ENCODE measurements around the gene AP4E1. TPM values are rescaled to one million over a fixed set of nuclear protein-coding genes. Genes with fewer than 3 reads are reported as not detected.
"Not testable (repeated sequence)": the region's sequence is repeated elsewhere in the genome, so short reads cannot be mapped to it uniquely, and the experiment has no call there.

AP4E1 gene
- total and polyA plus RNA-seq, 2 of the 4 experiments (the other 2 are of a cell fraction), result 3.1 to 6.8 TPM

- H3K79me1 ChIP-seq (ENCODE audit: low read depth in 1 of 2, low read length in 2 of 2), result peaks cover 9 to 34% of the 10 kb centered on the region in 2 experiments
- intact Hi-C loops (cut with micrococcal nuclease), result no loop called here
- H2AK5ac ChIP-seq (ENCODE audit: low read depth, low read length), result no peak overlapping the region
- H3K18ac ChIP-seq (ENCODE audit: low read depth, low read length), result no peak overlapping the region
- H3K14ac ChIP-seq (replicated peaks; ENCODE audit: low read depth, low read length), result no peak overlapping the region
- no peak overlapping the region for H3K23ac ChIP-seq (ENCODE audit: low read depth, low read length)
- H3K4me3 ChIP-seq (ENCODE audit: insufficient read depth, low read depth, low read length), result no peak overlapping the region
- H2BK120ac ChIP-seq (ENCODE audit: low read depth, low read length), result no peak overlapping the region
- ChIA-PET POLR2A (ENCODE audit: unreplicated experiment) (no interaction called here), CTCF (no interaction called here)
- in situ Hi-C loops (cut with MboI; ENCODE audit: low sequenced_read_pairs), result no loop called here
- no peak overlapping the region for H3K27ac ChIP-seq (ENCODE audit: insufficient read depth, low read length)
- no peak overlapping the region for H4K8ac ChIP-seq (ENCODE audit: low read depth in 2 of 2, low read length in 2 of 2)
- H4K20me1 ChIP-seq (ENCODE audit: insufficient read depth, low read length), result no peaks in the 10 kb centered on the region
- H3K4me2 ChIP-seq (ENCODE audit: low read depth, low read length), result no peak overlapping the region
- H2AFZ ChIP-seq (replicated peaks; ENCODE audit: low read length, poor library complexity), result no peak overlapping the region
- DNase-seq (no peak), ATAC-seq (ENCODE audit: low read depth) (no peak)
- dilution Hi-C loops (cut with HindIII; ENCODE audit: low sequenced_read_pairs, unreplicated experiment), result no loop called here
- no peak overlapping the region for H2AK9ac ChIP-seq (replicated peaks; ENCODE audit: low read depth, low read length, poor library complexity)
- no peak overlapping the region for H2BK20ac ChIP-seq (ENCODE audit: low read depth, low read length)
- H3K9me3 ChIP-seq (ENCODE audit: control insufficient read depth, insufficient read depth, low read length), result no peaks in the 10 kb centered on the region
- peaks cover 22% of the 10 kb centered on the region for H3K36me3 ChIP-seq (ENCODE audit: control insufficient read depth, insufficient read depth, low read length)
- no peak overlapping the region for H4K5ac ChIP-seq (ENCODE audit: low read depth, low read length)
- H3K9ac ChIP-seq (ENCODE audit: low read depth, low read length), result no peak overlapping the region
- no CpG with 5 or more reads among the region's 4 CpGs for WGBS, 2 experiments (ENCODE audit: extremely low coverage in 2 of 2, insufficient read length in 1 of 2)
- H3K4me1 ChIP-seq (ENCODE audit: control insufficient read depth, insufficient read depth, low read length), result no peaks in the 10 kb centered on the region
- TF ChIP-seq BHLHE40 (IDR thresholded peaks at IDR 0.05; ENCODE audit: low read depth, low read length), result no peak
- H2BK15ac ChIP-seq (ENCODE audit: low read depth, low read length), result no peak overlapping the region
- 0 out of 2 replicates have a peak, but pooled peaks cover 3% of the 10 kb centered on the region for H3K9me1 ChIP-seq (ENCODE audit: insufficient read depth, low read length)
- no peak overlapping the region for H3K56ac ChIP-seq (ENCODE audit: extremely low read depth, insufficient read depth, low read length)
- no peak overlapping the region for H4K91ac ChIP-seq (ENCODE audit: insufficient read depth, low read depth, low read length)
- no peak overlapping the region for H2BK5ac ChIP-seq (ENCODE audit: low read depth, low read length, poor library complexity, severe bottlenecking)
- BruUV-seq (replicated peaks), result no TSS peak
- no peak overlapping the region for H3K4ac ChIP-seq (ENCODE audit: low read depth, low read length)
- H3K27me3 ChIP-seq (ENCODE audit: control insufficient read depth, insufficient read depth, low read length), result no peaks in the 10 kb centered on the region
Measured at GRCh38 chr15:50916400-50916799, 7.9 kb downstream of the AP4E1 start.

- H4K5ac ChIP-seq (ENCODE audit: low read depth, low read length); H3K4ac ChIP-seq (ENCODE audit: low read depth, low read length); intact Hi-C loops (cut with micrococcal nuclease); CTCF ChIA-PET; H3K56ac ChIP-seq (ENCODE audit: extremely low read depth, insufficient read depth, low read length); H3K4me3 ChIP-seq (ENCODE audit: insufficient read depth, low read depth, low read length); H3K9me3 ChIP-seq (ENCODE audit: control insufficient read depth, insufficient read depth, low read length); H3K27ac ChIP-seq (ENCODE audit: insufficient read depth, low read length); H2AK9ac ChIP-seq (replicated peaks; ENCODE audit: low read depth, low read length, poor library complexity); BruUV-seq (replicated peaks); dilution Hi-C loops (cut with HindIII; ENCODE audit: low sequenced_read_pairs, unreplicated experiment); H3K23ac ChIP-seq (ENCODE audit: low read depth, low read length); H3K18ac ChIP-seq (ENCODE audit: low read depth, low read length); ATAC-seq (ENCODE audit: low read depth); DNase-seq; H3K4me1 ChIP-seq (ENCODE audit: control insufficient read depth, insufficient read depth, low read length); H2AFZ ChIP-seq (replicated peaks; ENCODE audit: low read length, poor library complexity); H3K14ac ChIP-seq (replicated peaks; ENCODE audit: low read depth, low read length); H2BK15ac ChIP-seq (ENCODE audit: low read depth, low read length); H4K8ac ChIP-seq (ENCODE audit: low read depth in 2 of 2, low read length in 2 of 2); H3K9ac ChIP-seq (ENCODE audit: low read depth, low read length); H3K4me2 ChIP-seq (ENCODE audit: low read depth, low read length); H3K9me1 ChIP-seq (ENCODE audit: insufficient read depth, low read length); H2BK20ac ChIP-seq (ENCODE audit: low read depth, low read length); H2BK5ac ChIP-seq (ENCODE audit: low read depth, low read length, poor library complexity, severe bottlenecking); H3K27me3 ChIP-seq (ENCODE audit: control insufficient read depth, insufficient read depth, low read length); H4K91ac ChIP-seq (ENCODE audit: insufficient read depth, low read depth, low read length); in situ Hi-C loops (cut with MboI; ENCODE audit: low sequenced_read_pairs); H2BK120ac ChIP-seq (ENCODE audit: low read depth, low read length); H2AK5ac ChIP-seq (ENCODE audit: low read depth, low read length); H4K20me1 ChIP-seq (ENCODE audit: insufficient read depth, low read length): not testable (repeated sequence)
- POLR2A ChIA-PET (ENCODE audit: unreplicated experiment), result interaction anchor here (0.6 kb wide), 1 partner anchor 13 kb away, joined by 3 read pairs; no protein-coding TSS in a partner anchor
- WGBS, 2 experiments (ENCODE audit: extremely low coverage in 2 of 2, insufficient read length in 1 of 2), result 80% methylated on average over 1 of the region's 4 CpGs; no CpG with 5 or more reads in 1 of the 2 experiments
- Histone ChIP-seq H3K79me1 (ENCODE audit: low read depth in 1 of 2, low read length in 2 of 2) (peaks cover 10 to 18% of the 10 kb centered on the region in 2 experiments), H3K36me3 (ENCODE audit: control insufficient read depth, insufficient read depth, low read length) (peaks cover 18% of the 10 kb centered on the region)
Measured at GRCh38 chr15:50919359-50919758, 10.9 kb downstream of the AP4E1 start.

All from IMR-90 (cell line).